Bronchial epithelial cell (primary cell): ENCODE data around the gene LAMA3. TPM values are rescaled to one million over a fixed set of nuclear protein-coding genes. Genes with fewer than 3 reads are reported as not detected.

Experiments used
- DNase-seq: peaks from one replicate; pipeline ENCODE4 v3.0.0-alpha.2; 2010; ENCODE audit warnings: low read depth
- FAIRE-seq: peaks from 2 replicates; lab custom pipeline; 2011; peaks lifted over from hg19 to GRCh38; lab: Jason Lieb, UNC
- H3K27me3 ChIP-seq: 2 replicates; pipeline ENCODE4 v1.5.1; 2011; ENCODE audit warnings: low read length; ENCODE audit not compliant: control insufficient read depth, insufficient read depth
- H3K36me3 ChIP-seq: 2 replicates; pipeline ENCODE4 v1.5.1; 2011; ENCODE audit warnings: low read length; ENCODE audit not compliant: control insufficient read depth, insufficient read depth
- H3K4me3 ChIP-seq: 2 replicates; pipeline ENCODE4 v1.5.1; 2011; ENCODE audit warnings: mild to moderate bottlenecking, low read depth, low read length, control low read depth
- total RNA-seq: library from RNA; depleted of rRNA; stranded (reverse); fragments of >200 nt; gene quantifications from 2 replicates; pipeline ENCODE4 v1.2.1, GENCODE V29; 2014
- TF ChIP-seq, protein P1 (sequence below): IDR thresholded peaks from 2 replicates; pipeline ENCODE4 v1.5.1; 2011; ENCODE audit warnings: mild to moderate bottlenecking, moderate library complexity, low read length, control low read depth, inconsistent platforms; ENCODE audit not compliant: insufficient read depth, severe bottlenecking

LAMA3 gene
- total RNA-seq, 1 donor from 2014 or later: 531 TPM

DNA sequence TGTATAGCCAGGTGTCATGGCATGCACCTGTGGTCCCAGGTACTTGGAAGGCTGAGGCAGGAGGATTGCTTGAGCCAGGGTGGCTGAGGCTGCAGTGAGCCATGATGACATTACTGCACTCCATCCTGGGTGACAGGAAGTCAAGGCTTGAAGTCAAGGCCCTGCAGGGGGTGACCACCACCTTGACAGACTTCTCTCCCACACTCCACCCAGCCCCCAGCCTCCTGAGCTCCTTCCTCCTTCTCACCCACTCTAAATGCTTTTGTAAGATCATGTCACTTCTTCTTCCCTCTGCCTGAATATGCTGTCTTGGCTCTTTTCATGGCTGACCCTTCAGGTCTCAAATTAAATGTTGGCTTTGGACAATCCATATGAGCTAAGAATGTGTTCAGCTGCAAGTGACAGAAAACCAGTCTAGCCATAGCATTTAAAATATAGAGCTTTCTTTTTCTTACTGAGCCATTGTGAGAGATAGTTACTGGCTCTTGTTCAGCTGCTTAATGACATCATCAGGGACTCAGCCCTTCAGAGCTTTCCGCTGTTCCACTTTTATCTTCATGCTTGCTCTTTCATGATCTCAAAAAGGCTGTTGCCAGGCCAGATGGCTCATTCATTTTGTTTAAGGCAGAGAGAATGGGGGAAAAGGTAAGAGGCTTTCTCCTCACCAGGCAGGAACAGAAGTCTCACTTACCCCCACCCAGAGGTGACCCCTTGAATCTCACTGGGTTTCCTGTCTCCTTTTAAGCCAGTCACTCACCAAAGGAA lies 288.6 kb downstream of the LAMA3 start:
- FAIRE-seq: no peak
- TF ChIP-seq, protein P1, sequence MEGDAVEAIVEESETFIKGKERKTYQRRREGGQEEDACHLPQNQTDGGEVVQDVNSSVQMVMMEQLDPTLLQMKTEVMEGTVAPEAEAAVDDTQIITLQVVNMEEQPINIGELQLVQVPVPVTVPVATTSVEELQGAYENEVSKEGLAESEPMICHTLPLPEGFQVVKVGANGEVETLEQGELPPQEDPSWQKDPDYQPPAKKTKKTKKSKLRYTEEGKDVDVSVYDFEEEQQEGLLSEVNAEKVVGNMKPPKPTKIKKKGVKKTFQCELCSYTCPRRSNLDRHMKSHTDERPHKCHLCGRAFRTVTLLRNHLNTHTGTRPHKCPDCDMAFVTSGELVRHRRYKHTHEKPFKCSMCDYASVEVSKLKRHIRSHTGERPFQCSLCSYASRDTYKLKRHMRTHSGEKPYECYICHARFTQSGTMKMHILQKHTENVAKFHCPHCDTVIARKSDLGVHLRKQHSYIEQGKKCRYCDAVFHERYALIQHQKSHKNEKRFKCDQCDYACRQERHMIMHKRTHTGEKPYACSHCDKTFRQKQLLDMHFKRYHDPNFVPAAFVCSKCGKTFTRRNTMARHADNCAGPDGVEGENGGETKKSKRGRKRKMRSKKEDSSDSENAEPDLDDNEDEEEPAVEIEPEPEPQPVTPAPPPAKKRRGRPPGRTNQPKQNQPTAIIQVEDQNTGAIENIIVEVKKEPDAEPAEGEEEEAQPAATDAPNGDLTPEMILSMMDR: no peak
- no peak overlapping the region for H3K4me3 ChIP-seq

DNA sequence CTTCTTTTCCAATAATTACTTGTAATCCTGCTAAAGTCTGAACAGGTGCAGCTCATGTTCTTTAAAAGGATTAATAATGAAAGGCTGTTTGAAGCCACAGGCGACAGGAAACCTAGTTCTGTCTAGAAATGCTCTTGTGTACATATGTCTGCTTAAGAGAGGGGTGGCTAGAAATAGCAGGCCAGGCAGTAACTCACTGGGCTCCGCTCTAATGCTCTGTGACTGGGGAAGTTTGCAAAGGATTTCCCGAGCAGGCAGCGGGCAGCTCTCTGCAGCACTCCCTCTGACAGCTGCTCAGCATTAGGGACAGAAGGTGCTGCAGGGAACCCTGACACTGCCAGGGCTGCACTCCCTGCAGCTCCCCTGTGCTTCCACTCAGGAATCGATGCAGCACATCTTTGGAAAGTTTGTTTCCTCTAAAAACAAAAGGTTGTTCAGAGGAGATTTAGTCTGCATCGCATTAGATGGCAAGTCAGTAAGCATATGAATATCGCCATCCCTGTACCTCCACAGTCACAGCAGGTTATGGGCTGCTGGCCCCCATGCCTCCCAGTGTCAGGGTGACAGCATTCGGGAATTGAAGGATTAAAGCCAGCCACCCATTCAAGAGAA lies 292.2 kb downstream of the LAMA3 start:
- TF ChIP-seq, protein P1: no peak
- H3K36me3 ChIP-seq: no peaks in the 10 kb centered on the region
- DNase-seq (no peak), FAIRE-seq (no peak)
- H3K27me3 ChIP-seq: no peaks in the 10 kb centered on the region
- no peak overlapping the region for H3K4me3 ChIP-seq

More for the DNA sequence above, 288.6 kb downstream of the LAMA3 start:
- H3K27me3 ChIP-seq: no peaks in the 10 kb centered on the region
- no peak for DNase-seq
- H3K36me3 ChIP-seq: no peaks in the 10 kb centered on the region

DNA sequence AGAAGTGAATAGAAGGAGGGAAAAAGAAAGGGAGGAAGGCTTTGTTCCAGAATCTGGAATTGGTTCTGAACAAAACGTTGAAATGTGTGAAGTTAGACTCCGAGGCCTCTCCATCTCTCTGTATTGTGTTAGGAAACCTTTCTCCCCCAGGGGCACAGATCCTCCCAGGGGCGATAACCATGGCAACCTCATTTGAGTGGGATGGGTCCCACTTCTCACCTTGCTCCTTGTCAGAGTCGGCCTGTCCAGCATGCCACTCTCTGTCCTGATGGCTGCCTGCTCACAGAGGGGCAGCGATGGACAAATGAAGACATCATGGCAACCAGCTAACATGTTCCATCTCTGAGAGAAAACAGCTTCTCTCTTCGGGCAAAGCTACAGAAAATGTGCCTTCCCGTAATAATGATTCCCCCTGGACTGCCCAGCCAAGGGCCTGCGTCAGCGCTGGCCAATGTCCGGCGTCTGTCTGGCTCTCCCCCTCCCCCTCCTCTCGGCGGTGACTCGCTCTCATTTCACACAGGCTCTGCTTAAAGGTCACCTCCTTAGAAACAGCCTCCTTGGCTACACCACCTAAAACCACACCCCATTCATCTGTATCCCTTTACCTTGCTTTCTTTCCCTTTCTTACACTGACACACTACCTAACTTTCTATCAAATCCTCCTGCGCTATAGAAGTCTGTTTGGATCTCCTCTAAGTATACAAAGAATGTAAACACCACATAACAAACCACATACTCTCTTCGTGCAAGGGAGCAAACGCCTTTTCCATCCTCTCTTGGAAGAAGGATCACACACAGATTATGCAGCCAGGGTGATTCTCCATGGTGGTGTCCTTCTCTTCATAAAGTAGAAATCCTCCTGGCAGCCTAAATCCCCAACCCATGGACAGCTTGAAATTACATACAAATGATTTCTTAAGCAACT lies 293.2 kb downstream of the LAMA3 start:
- Histone ChIP-seq H3K36me3 (no peaks in the 10 kb centered on the region), H3K27me3 (no peaks in the 10 kb centered on the region), H3K4me3 (no peak overlapping the region)
- TF ChIP-seq, protein P1: no peak
- no peak for FAIRE-seq
- DNase-seq: no peak

DNA sequence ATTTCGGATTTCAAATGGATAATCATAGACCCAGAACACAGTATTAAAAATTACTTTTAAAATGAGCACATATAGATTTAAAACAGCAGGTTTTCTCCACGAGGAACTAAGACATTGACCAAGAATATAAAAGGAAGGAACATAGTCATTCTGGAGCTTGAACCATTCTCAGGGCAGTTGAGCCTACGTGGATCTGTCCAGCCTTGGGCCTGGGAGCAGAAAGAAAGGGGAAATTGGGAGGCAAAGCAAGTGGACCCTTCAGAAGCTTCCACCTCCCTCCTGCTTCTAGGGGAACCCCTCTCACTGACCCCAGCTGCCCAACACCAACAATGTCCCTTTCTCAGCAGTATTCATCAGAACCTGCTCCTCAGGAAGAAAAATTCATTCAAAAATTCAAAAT lies 293.9 kb downstream of the LAMA3 start:
- TF ChIP-seq, protein P1: no peak
- Histone ChIP-seq H3K36me3 (no peaks in the 10 kb centered on the region), H3K4me3 (no peak overlapping the region), H3K27me3 (no peaks in the 10 kb centered on the region)
- DNase-seq: no peak
- no peak for FAIRE-seq

- no peak overlapping the region for H3K4me3 ChIP-seq
- TF ChIP-seq, protein P1: no peak
- H3K36me3 ChIP-seq: no peaks in the 10 kb centered on the region
- DNase-seq: peak; percentile 32
- no peak for FAIRE-seq
- H3K27me3 ChIP-seq: no peaks in the 10 kb centered on the region
Observed at GRCh38 chr18:23986600-23987359, 297.5 kb downstream of the LAMA3 start.
